Measurements from ENCODE around the gene ELMO3. TPM values are rescaled to one million over a fixed set of nuclear protein-coding genes. Genes with fewer than 3 reads are reported as not detected.

The ELMO3 gene
- total RNA-seq, 2 experiments from 2014 or later, result 7.6 to 9.4 TPM

DNA sequence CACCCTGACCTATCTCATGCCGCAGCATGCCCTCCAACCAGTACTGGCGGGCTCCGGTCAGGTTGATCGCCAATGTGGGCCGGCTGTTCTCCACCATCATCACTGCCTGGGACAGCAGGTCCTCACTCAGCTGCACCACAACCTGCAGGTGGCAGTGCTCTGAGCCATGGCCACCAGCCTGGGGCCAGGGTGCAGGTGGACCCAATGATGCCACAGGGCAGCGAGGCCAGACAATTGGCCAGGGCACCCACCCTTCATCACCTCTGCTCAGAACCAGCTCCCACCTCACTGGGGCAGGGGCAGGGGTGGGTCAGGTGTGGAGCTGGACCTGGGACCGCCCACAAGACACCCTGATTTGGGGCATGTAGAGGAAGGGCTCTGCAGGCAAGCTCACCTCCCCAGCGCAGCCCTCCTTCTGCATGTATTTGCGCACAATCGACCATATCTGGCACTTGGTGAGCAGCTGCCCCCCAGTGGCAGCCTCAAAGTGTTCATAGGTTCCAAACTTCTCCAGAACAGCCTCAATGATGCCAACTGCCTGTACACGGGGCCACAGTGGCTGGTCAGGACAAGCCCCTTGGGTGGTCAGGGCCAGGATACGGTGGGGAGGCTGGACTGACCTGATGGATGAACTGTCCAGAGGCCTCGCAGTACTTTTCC lies 19.4 kb upstream of the ELMO3 start:
- peak overlapping the region; percentile 28 for H3K4me3 Mint-ChIP-seq
- H3K27me3 Mint-ChIP-seq, result peaks cover 8% of the 10 kb centered on the region
- DNase-seq (no peak), ATAC-seq (ENCODE audit: low read depth) (no peak)
- POLR2A ChIA-PET, result no interaction called here
- H3K27ac Mint-ChIP-seq, result no peak overlapping the region
- H3K9me3 Mint-ChIP-seq, result no peaks in the 10 kb centered on the region
- peaks cover 13% of the 10 kb centered on the region for H3K4me1 Mint-ChIP-seq
- H3K36me3 Mint-ChIP-seq, result peaks cover 14% of the 10 kb centered on the region

DNA sequence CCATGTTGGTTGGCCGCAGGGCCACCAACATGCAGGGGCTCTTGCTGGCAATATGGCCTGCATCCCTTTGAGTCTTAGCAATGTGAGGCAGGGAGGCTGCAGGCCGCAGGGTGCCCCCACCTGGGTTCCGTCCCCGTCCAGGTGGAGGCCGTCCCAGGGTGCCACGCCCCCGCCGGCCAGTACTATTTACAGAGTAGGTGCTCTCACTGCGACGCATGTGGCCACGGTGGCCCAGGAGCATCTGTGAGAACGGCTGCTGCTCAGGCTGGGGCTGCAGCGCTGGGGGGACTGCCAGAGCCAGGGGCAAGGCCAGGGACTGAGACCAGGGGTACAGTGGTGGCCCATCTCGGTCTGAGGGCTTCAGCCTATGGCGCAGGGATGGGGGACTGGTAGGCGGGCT lies 18.8 kb upstream of the ELMO3 start:
- peaks cover 14% of the 10 kb centered on the region for H3K4me1 Mint-ChIP-seq
- ATAC-seq (ENCODE audit: low read depth), result no peak
- no peak for DNase-seq
- peaks cover 10% of the 10 kb centered on the region for H3K27me3 Mint-ChIP-seq
- no peaks in the 10 kb centered on the region for H3K9me3 Mint-ChIP-seq
- H3K36me3 Mint-ChIP-seq, result peaks cover 14% of the 10 kb centered on the region
- no peak overlapping the region for H3K4me3 Mint-ChIP-seq
- H3K27ac Mint-ChIP-seq, result no peak overlapping the region
- POLR2A ChIA-PET, result no interaction called here

DNA sequence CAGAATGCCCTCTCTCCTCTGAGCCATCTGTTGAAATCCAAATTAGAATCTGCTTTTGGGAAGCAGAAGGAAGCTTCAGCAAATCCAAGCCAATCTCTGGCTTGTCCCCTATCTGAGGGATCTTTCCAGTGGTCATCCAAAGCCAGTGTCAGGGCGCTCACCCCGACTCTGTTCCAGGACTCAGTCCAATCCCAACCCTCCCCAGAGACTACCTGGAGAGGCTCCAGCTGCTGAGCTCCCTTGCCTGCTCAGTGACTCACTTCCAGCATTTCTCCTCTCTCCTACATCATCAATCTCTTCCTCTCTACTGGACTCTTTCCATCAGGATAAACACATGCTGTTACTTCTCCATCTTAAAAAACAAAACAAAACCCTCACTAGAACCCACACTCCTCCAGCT lies 17.6 kb upstream of the ELMO3 start:
- Mint-ChIP-seq H3K36me3 (peaks cover 12% of the 10 kb centered on the region), H3K4me3 (no peak overlapping the region), H3K9me3 (no peaks in the 10 kb centered on the region), H3K27ac (no peak overlapping the region), H3K27me3 (peaks cover 16% of the 10 kb centered on the region), H3K4me1 (peaks cover 18% of the 10 kb centered on the region)
- DNase-seq, result no peak
- POLR2A ChIA-PET, result interaction anchor here (1.2 to 1.3 kb wide), 2 partner anchors 21 to 33 kb away, joined by 3 to 5 read pairs; no protein-coding TSS in a partner anchor
- no peak for ATAC-seq (ENCODE audit: low read depth)

DNA sequence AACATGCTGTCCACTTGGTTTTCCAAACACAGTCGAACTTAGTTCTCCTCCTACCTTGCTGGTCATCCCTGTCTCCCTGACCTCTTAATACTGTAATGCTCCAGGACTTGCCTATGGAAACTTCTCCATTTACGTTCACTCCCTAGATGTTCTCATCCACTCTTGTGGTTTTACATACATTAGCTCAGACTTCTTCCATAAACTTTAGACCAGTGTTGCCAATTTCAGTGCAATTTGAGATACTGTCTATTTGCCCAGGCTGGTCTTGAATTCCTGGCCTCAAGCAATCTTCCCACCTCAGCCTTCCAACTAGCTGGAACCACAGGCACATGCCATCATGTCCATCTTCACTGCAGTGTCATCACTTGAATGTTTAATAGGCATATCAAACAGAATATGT lies 16.6 kb upstream of the ELMO3 start:
- Mint-ChIP-seq H3K9me3 (no peaks in the 10 kb centered on the region), H3K27me3 (peaks cover 19% of the 10 kb centered on the region), H3K36me3 (peaks cover 8% of the 10 kb centered on the region), H3K4me1 (peaks cover 18% of the 10 kb centered on the region), H3K27ac (no peak overlapping the region), H3K4me3 (no peak overlapping the region)
- DNase-seq (no peak), ATAC-seq (ENCODE audit: low read depth) (no peak)
- POLR2A ChIA-PET, result interaction anchor here (0.9 to 3.4 kb wide), 3 partner anchors 22 to 41 kb away, joined by 4 to 14 read pairs (median 5); partner anchors contain the start of genes FBXL8 and TRADD

DNA sequence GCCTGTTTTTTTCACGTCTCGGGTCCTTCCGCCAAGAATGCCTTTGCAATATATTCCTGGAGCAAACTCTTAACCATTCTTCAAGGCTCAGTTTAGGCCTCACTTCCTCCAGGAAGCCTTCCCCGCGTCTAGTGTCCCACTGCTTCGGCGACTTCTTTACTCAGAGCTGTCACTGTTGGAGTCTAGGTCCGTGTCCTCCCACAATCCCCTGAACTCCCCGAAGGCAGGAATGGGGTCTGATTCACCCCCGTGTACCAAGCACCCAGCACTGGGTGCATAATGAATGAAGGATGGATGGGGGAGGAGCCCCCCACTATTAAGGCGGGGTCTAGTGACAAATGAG lies 15.7 kb upstream of the ELMO3 start:
- H3K4me1 Mint-ChIP-seq, result peaks cover 13% of the 10 kb centered on the region
- H3K4me3 Mint-ChIP-seq, result no peak overlapping the region
- no peak for DNase-seq
- peaks cover 4% of the 10 kb centered on the region for H3K36me3 Mint-ChIP-seq
- H3K27ac Mint-ChIP-seq, result no peak overlapping the region
- no peak for ATAC-seq (ENCODE audit: low read depth)
- POLR2A ChIA-PET, result interaction anchor here (1.0 to 3.4 kb wide), 3 partner anchors 10 to 61 kb away, joined by 3 to 14 read pairs (median 3); partner anchors contain the start of genes FBXL8 and TRADD
- H3K27me3 Mint-ChIP-seq, result peaks cover 14% of the 10 kb centered on the region
- H3K9me3 Mint-ChIP-seq, result no peaks in the 10 kb centered on the region

DNA sequence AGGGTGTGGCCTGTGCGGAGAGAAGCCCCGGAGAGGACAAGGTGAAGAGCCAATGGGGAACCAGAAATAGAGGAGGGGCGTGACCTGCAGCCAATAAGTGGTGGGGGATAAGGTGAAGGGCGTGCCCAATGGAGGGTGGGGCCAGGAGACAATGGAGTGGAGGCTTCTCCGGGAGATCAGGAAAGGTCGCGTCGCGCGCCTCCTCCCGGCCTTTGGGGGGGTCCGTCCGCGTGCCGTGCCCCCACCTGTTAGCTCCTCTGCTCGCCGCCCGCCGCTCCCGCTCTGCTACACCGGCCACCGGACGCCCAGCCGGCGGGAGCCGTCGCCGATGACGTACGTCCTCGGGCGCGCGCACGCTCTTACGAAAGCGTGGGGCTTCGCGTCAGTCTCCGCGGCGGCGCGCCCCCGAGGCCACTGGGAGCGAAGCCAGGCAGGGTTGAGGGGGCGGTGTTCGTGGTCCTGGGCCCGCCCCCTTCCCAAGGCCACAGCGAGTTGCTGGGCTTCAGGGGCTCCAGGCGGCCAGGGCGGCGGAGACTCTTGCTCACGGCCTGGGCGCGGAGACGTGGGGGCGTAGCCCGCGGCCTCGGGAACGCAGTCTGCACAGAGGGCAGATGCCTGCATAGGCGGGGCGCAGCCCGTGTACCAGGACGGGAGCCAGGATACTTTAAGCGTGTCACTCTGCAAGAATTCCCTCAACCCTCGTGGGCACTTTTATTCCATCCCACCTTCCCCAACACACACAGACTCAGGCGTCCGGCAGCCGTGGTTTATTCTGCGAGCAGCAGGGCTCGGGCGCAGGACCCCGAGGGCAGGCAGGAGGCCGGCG lies 15.1 kb upstream of the ELMO3 start, which contains the start of gene MATCAP1:
TSS of gene MATCAP1 (minus strand) at position 337 of the 826 bp plus-strand sequence. CDS start 3,353 bp downstream, outside the sequence.
- peaks cover 14% of the 10 kb centered on the region for H3K27me3 Mint-ChIP-seq
- DNase-seq (peak; percentile 97), ATAC-seq (ENCODE audit: low read depth) (peak; percentile 93)
- no peak within 1 kb of the TSS for H3K27ac Mint-ChIP-seq
- H3K36me3 Mint-ChIP-seq, result peaks cover 1% of the 10 kb centered on the region
- H3K9me3 Mint-ChIP-seq, result no peaks in the 10 kb centered on the region
- H3K4me1 Mint-ChIP-seq, result peaks cover 10% of the 10 kb centered on the region
- POLR2A ChIA-PET, result interaction anchor here (1.0 to 3.4 kb wide), 7 partner anchors 8 to 170 kb away, joined by 3 to 14 read pairs (median 4); partner anchors contain the start of genes FBXL8 and TRADD
- peak within 1 kb of the TSS; percentile 86 for H3K4me3 Mint-ChIP-seq

DNA sequence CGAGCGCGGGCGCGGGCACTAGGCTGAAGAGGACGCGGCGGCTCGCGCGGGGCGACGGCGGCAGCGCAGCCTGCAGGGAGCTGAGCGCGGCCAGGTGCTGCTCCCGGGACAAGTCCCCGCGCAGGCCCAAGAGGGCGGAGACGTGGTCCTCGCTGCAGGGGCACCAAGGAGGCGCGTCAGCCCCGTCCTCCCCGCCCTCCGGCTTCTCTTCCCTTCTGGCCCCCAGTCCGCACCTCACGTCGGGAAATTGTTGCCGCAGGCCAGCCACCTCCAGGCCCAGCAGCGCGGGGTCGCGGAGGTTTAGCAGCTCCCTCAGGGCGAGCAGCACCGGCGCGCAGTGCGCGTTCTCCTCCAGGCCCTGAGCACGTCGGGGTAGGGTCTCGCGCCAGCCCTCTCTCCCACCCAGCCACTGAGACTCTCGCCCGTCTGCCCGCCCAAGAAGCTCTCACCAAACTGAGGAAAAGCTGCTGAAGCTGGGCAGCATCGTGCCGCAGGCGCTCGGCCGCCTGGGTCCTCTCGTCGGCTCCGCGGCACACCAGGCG lies 14.4 kb upstream of the ELMO3 start:
- peaks cover 8% of the 10 kb centered on the region for H3K4me1 Mint-ChIP-seq
- H3K36me3 Mint-ChIP-seq, result no peaks in the 10 kb centered on the region
- peak overlapping the region; percentile 86 for H3K4me3 Mint-ChIP-seq
- ATAC-seq (ENCODE audit: low read depth) (peak; percentile 2), DNase-seq (no peak)
- H3K9me3 Mint-ChIP-seq, result no peaks in the 10 kb centered on the region
- no peak overlapping the region for H3K27ac Mint-ChIP-seq
- peaks cover 14% of the 10 kb centered on the region for H3K27me3 Mint-ChIP-seq
- POLR2A ChIA-PET, result interaction anchor here (1.2 to 3.4 kb wide), 8 partner anchors 8 to 201 kb away, joined by 3 to 14 read pairs (median 4); partner anchors contain the start of genes FBXL8 and TRADD

DNA sequence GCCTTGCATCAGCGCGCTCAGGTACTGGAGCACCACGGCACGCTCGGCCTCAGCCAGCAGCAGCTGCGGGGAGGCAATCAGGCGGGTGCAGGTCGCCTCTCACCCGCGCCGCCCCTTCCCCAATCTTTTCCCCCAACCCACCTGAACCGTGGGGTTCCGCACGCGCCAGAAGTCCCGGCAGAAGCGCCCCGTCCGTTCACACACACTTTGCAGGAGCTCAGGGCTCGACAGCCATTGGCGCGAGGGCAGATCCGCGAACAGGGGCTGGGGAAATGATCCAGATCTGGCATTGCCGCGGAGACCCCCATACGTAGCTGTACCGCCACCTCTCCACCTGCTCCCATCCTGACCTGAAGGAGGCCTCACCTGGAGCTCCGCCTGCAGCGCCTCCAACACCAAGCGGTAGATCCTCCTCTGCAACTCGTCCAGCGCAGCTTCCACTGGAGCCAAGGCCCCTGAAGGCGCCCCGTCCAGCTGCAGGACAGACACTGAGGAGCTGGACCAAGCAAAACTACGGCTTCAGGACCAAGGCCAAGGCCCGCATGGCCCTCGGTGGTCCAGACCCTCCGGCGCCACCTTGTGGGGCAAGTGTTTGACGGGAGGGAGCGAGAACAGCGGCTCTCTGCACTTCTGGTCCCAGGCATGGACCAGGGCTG lies 13.8 kb upstream of the ELMO3 start:
- Mint-ChIP-seq H3K27ac (peak overlapping the region; percentile 76), H3K36me3 (no peaks in the 10 kb centered on the region), H3K27me3 (peaks cover 14% of the 10 kb centered on the region), H3K4me3 (peak overlapping the region; percentile 86), H3K4me1 (peaks cover 8% of the 10 kb centered on the region), H3K9me3 (no peaks in the 10 kb centered on the region)
- DNase-seq (peak; percentile 90), ATAC-seq (ENCODE audit: low read depth) (peak; percentile 24)
- POLR2A ChIA-PET, result interaction anchor here (0.8 to 3.4 kb wide), 9 partner anchors 9 to 201 kb away, joined by 3 to 14 read pairs (median 4); partner anchors contain the start of genes B3GNT9, FBXL8 and TRADD

DNA sequence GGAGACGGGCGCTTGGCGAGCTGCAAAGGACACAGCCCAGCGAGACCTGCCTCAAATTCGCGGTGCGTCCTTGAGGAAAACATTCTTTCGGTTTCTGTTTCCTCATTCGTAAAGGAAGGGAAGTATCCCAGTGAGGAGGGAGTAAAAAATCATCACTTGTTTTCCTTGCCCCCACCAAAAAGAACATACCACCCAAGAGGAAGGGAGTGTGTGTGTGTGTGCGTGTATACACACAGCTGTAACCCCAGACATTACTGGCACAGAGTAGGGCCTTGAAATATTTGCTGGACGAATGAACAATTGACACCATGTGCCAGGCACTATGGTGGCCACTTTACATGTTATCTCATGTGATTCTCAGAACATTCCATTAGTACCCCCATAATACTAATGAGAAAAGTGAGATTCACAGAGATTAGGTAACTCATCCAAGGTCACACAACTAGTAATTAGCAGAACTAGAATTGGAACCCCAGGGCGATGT lies 13.2 kb upstream of the ELMO3 start:
- Mint-ChIP-seq H3K4me3 (peak overlapping the region; percentile 86), H3K4me1 (peaks cover 8% of the 10 kb centered on the region), H3K9me3 (no peaks in the 10 kb centered on the region), H3K36me3 (no peaks in the 10 kb centered on the region), H3K27ac (no peak overlapping the region), H3K27me3 (peaks cover 14% of the 10 kb centered on the region)
- ATAC-seq (ENCODE audit: low read depth) (no peak), DNase-seq (no peak)
- POLR2A ChIA-PET, result interaction anchor here (0.8 to 3.4 kb wide), 7 partner anchors 26 to 202 kb away, joined by 3 to 14 read pairs (median 4); partner anchors contain the start of genes B3GNT9, FBXL8 and TRADD

DNA sequence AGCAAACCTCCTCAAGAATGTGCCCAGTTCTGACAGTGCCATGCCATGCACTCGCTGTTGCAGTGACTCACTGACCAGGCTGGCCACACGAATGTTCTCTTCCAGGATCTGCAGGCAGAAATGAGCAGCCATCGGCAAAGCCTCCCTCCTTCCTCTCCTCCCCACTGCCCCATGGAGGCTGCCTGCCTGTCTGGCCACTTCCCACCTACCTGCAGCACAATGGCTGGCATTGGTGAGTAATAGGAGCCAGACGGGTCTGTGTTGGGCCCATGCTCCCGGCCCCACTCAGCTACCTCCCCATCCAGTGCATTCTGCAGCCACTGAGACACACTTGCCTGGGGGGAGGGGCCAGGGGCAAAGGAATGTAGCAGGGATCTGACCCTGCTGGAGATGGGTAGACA lies 12.4 kb upstream of the ELMO3 start:
- DNase-seq (no peak), ATAC-seq (ENCODE audit: low read depth) (no peak)
- peaks cover 11% of the 10 kb centered on the region for H3K4me1 Mint-ChIP-seq
- H3K27me3 Mint-ChIP-seq, result peaks cover 14% of the 10 kb centered on the region
- no peaks in the 10 kb centered on the region for H3K36me3 Mint-ChIP-seq
- H3K4me3 Mint-ChIP-seq, result no peak overlapping the region
- POLR2A ChIA-PET, result no interaction called here
- H3K9me3 Mint-ChIP-seq, result no peaks in the 10 kb centered on the region
- H3K27ac Mint-ChIP-seq, result no peak overlapping the region

DNA sequence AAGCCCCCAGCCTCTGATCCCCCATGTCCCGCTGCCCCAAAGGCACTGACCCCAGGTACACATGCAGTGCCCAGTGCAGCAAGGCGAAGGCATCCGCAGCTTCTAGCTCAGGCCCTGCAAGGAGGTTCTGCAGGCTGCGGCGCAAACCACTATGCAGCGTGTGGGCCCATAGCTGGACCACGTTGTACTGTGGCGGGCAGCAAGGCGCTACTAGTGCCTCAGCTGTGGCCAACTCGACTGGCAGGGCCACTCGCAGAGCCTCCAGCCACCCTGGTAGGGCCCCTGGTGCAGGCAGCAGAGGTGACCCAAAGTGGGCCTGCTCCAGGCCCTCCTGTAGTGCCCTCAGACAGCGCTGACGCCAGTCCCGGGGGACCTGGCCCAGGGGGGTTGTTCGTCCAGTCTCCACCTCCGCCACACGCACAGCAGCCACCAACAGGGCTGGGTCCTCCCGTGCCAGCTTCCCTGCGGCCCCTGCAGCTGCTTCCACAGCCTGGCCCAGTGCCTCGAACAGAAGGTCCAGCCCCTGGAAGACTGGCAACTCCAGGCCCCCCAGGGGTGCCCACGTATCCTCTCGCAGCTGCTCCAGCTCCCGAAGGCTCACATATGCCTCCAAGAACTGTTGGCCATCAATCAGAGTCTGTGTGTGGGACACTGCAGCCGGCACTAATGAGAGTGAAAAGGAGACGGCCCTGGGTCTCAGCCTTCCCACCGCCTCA lies 11.6 kb upstream of the ELMO3 start:
- ATAC-seq (ENCODE audit: low read depth) (no peak), DNase-seq (no peak)
- peaks cover 14% of the 10 kb centered on the region for H3K27me3 Mint-ChIP-seq
- no peak overlapping the region for H3K4me3 Mint-ChIP-seq
- H3K9me3 Mint-ChIP-seq, result no peaks in the 10 kb centered on the region
- no peak overlapping the region for H3K27ac Mint-ChIP-seq
- no peaks in the 10 kb centered on the region for H3K36me3 Mint-ChIP-seq
- POLR2A ChIA-PET, result no interaction called here
- H3K4me1 Mint-ChIP-seq, result peaks cover 14% of the 10 kb centered on the region

DNA sequence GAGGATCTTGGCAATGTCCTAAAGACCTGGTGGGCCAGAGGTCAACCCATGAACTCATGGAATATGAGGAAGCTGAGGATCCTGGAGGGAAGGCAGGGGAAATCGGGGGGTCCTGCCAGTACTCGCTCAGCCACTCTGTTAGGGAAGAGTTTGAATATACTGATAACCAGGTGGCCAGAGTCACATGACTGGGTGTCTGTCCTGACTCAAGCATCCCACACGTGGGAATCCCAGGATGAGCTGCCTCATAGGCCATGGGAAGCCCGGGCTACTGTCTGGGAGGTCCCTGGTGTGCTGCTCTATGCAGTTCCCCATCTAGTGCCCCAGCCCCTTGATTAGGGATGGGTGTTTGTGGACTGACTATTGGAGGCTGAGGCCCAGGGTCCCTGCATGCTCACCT lies 10.6 kb upstream of the ELMO3 start:
- POLR2A ChIA-PET, result no interaction called here
- DNase-seq (no peak), ATAC-seq (ENCODE audit: low read depth) (no peak)
- Mint-ChIP-seq H3K27ac (peak overlapping the region; percentile 34), H3K4me1 (peaks cover 23% of the 10 kb centered on the region), H3K27me3 (peaks cover 14% of the 10 kb centered on the region), H3K9me3 (no peaks in the 10 kb centered on the region), H3K4me3 (no peak overlapping the region), H3K36me3 (peaks cover 4% of the 10 kb centered on the region)

Data from activated naive CD8-positive, alpha-beta T cell treated with anti-CD3 and anti-CD28 coated beads, Interleukin-2, amount 10 ng/mL, durations not matched to agents 7 days and 5 days (primary cell).